GM18858 (cell line): Measurements from ENCODE around the gene LPCAT2.

ENCODE experiments used
- ATAC-seq: cut with Tn5 transposase; IDR thresholded peaks from one replicate; pipeline ENCODE4 v1.9.1; 2021; ENCODE audit not compliant: unreplicated experiment

Gene LPCAT2

DNA sequence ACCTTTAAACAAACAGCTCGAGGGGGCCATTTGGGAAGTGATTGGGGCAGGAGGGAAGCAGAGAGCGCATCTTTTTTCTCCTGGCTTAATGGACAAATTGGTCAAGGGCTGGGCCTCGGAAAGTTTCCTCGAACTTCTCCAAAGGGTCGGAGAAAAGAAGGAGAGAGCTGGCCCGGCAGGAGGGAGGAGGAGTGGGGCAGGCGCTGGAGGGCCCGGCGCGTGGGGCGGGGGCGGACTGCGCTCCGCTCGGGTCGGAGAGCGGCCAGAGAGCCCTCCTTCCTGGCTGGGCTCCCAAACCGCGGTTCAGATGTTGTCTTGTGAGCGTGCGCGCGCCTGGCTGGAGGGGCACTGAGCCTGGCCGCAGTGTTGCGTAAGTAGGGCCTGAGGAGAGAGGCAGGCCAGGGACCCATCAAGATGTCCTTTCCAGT lies 28.6 kb upstream of the LPCAT2 start:
- ATAC-seq, result no peak

DNA sequence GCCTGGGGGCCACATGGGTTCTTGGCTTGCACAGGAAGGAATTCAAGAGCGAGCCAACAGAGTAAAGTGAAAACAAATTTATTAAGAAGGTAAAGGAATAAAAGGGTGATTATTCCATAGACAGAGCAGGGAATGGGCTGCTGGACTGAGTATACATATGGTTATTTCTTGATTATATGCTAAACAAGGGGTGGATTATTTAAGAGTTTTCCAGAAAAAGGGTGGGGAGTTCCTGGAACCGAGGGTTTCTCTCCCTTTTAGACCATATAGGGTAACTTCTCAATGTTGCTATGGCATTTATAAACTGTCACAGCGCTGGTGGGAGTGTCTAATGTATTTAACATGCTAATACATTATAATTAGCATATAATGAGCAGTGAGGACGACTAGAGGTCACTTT lies 27.8 kb upstream of the LPCAT2 start:
- no peak for ATAC-seq

DNA sequence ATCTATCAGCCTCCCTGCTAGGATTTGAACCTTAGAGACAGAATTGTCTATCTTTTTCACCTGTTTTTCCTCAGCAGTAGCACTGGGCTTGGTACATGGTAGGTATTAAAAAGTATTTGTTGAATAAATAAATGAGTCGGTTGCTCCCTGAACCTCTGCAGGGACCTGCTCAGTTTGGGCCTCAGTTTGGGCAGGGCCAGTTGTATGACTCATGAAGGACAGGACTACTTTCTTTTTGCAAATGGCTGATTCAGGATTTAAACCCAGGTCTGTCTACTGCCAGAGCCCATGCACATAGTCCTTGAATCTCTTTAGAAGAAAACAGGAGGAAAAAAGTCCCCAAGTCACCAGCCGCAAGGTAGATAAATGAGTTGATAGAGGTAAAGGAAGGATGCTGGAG lies 26.8 kb upstream of the LPCAT2 start:
- ATAC-seq, result no peak

DNA sequence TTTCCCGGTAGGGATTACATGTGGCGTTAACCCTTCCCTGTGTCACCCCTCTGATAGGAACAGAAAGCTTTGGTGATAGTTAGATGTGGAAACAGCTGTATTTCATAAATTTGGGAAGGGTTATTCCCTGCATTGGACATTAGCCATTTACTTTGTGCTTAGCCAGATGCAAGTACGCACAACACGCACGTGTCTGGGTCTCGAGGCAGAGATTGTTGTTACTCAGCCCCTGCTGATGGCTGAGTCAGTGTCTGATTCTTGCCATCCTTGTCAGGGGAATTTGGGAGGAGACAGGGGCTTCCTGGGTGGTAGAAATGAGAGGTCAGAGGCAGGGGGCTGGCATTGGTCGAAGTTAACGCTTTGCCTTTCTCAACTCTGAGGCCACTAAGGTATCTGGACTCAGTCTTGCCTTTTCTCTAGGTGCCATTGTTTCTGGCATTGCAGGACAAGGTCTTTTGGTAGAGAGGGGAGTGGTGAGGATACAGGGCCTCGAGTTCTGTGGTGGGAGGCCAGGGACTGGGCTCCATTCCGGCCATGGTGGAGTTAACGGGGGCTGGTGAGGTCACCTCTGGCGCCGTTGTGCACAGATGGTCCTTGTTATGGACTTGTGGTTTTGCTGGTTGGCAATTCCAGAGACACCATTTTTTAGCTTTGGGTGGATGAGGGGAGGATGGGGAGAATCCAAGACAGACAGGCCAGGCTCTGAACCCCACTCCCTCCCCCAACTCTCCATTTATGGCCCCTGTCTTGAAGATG lies 21.6 kb upstream of the LPCAT2 start:
- no peak for ATAC-seq

DNA sequence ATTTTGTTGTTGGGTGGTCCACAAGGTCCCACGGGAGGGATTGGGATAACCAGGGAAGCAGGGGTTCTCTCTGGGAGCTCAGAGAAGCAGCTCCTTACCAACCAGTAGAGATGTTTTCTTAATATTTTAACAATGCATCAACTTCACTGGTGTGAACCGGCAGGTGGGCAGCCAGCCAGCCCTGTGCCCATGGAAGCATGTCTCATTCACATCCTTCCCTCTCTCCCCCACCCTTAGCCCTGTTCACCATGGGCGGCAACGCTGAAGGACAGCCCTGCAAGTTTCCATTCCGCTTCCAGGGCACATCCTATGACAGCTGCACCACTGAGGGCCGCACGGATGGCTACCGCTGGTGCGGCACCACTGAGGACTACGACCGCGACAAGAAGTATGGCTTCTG lies 20.6 kb upstream of the LPCAT2 start:
- ATAC-seq, result no peak

DNA sequence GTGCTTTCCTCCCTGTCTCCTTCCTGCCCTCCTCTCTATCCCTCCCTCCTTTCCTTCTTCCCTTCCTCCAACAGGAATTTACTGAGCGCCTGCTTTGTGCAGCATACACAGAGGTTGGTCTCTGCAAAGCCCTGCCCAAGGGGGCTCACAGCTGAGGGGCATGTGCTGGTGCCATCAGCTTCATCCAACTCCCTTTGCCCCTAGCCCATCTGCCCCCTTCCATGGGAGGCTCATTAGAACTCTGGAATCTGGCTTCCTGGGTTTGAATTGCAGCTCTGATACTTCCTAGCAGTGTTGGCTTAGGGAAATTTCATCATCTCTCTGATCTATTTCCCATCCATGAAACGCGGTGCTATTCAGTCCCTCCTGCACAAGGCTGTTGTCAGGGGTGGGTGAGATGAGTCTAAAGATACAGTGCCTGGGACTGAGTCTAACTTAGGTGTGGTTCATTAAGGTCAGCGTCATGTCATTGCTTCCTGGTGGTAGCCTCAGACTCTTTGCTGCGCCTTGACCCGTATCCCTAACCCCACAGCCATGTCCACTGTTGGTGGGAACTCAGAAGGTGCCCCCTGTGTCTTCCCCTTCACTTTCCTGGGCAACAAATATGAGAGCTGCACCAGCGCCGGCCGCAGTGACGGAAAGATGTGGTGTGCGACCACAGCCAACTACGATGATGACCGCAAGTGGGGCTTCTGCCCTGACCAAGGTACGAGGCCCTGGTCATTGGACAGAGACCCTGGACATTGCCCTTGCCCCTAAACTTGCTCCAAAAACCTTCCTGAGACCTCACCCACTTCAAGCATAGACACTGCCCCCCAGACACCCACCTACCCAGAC lies 19.5 kb upstream of the LPCAT2 start:
- ATAC-seq, result no peak

DNA sequence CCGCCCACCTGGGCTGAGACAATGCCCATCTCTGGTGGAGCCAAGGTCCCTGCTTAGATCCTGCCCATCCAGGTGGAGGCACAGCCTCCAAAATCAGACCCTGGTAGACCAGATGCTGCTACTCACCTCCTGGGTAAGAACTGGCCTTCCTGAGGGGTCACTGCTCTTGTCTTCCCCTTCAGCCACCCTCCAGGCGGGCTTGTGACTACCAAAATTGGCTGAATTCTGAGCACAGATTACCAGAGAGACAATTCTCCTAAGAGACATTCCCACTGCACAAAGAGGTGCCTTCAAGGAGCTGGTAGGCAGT lies 19.0 kb upstream of the LPCAT2 start:
- no peak for ATAC-seq

DNA sequence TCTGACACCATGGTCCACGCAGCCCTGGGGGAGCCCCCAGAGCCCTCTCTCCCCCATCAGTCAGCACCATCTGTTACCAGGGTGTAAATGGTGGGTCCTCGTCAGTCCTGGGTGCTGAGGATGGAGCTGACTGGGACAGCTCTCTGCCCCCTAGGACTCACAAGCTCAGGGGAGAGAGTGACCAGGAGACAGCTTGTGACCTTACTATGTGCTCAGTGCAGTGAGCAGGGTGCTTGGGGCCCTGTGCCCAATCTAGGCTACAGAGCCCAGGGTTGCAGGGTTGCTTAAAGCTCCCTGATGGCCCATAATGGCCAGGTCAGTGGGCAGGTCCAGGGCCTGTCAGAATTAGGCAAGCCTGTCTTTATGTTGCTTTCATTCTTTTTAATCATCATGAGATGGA lies 18.6 kb upstream of the LPCAT2 start:
- no peak for ATAC-seq

DNA sequence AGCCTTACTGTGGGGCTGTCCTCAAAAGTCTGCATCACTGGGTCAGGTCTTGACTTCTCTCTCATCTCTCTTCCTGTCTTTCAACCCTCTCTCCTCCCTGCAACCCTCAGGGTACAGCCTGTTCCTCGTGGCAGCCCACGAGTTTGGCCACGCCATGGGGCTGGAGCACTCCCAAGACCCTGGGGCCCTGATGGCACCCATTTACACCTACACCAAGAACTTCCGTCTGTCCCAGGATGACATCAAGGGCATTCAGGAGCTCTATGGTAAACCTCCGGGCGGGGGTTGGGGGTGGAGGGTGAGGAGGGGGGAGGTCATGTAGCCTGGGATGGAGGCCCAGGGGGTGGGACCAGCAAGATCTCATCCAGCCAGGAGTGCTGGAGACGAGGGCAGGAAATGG lies 17.2 kb upstream of the LPCAT2 start:
- no peak for ATAC-seq

DNA sequence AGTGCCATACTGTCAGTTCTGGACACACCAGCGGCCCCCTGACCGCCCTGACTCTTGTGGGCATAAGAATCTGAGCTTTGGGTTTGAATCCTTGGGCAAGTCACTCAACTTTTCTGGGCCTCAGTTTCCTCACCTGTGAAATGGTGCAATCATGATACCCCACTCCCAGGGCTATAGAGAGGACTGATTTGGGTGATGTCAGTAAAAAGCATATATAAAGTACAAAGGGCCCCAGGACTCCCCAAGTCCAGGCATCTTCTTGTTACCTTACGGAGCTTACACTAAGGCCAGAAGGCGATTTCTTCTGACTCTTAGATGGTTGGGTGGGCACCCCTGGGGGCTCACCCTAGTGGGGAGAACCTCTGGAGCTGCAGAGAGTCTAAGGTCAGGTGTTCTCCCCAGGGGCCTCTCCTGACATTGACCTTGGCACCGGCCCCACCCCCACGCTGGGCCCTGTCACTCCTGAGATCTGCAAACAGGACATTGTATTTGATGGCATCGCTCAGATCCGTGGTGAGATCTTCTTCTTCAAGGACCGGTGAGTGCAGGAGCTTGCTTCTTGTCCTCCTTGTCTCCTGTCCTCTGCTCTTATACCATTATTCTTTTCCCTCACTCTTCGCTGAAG lies 16.0 kb upstream of the LPCAT2 start:
- no peak for ATAC-seq

DNA sequence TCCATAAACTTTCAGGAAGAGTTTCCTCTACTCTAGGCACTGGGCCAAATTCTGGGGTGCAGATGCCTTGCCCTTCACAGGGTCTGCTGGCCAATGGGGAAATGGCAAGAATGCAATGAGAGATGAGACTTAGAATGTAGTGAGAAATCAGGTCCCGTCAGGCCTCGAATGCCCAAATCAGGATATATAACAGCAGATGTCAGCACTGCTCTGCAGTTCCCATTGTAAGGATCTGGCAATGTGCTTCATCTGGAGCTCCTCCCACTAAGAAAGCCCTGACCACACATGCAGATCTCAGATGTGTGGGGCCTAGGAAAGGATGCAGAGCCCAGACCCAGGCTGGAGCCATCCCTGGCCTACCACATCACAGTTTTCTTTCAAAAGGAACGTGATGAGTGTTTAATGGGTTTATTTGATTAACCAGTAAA lies 13.9 kb upstream of the LPCAT2 start:
- no peak for ATAC-seq

DNA sequence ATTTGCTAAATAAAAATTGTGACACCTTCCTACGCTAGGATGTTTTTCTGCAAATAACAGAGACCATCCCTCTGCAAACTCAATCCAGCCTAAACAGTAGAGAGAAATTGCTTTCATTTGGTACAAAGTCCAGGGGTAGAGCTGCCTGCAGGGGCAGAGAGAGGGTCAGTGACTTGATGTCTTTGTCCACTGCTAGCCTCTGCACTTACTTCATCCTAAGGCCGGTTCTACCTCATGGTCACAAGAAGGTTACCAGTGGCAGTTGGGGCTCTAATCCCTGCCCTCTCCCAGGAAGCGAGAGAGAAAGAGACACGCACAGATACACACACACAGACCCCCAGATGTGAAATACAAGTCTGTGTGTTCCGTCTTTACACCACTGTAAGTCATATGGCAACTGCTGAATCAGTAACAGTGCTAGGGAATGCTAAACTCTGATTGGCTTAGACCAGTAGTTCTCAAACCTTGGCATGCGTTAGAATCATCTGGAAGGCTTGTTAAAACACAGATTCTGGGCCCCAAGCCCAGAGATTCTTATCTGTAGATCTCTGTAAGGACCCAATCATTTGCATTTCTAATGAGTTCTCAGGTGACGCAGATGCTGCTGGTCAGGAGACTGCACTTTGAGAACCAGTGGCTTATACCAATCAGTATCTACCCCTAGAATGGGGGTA lies 13.1 kb upstream of the LPCAT2 start:
- no peak for ATAC-seq

DNA sequence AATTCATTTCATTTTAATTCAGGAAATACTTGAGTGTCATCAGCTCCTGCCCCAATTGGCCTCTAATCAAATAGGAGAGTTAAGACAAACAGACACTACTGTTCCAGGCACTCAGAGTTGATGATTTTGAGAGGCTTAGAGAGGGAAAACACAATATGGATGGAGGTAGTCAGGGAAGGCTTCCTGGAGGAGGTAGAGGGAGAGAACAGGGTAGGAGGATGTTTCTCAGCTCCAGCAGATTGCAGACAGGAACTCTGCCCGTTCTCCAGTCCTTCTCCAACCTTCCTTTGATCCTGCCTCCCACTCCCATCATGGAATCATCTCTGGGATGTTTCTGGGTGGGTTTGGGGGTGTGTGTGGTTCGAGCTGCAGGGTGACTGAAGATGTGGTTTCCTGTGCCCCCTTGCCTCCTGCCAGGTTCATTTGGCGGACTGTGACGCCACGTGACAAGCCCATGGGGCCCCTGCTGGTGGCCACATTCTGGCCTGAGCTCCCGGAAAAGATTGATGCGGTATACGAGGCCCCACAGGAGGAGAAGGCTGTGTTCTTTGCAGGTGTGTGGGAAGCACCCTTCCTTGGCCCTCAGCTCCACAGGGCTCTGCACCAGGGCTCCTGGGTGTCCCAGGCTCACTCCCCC lies 12.2 kb upstream of the LPCAT2 start:
- no peak for ATAC-seq

DNA sequence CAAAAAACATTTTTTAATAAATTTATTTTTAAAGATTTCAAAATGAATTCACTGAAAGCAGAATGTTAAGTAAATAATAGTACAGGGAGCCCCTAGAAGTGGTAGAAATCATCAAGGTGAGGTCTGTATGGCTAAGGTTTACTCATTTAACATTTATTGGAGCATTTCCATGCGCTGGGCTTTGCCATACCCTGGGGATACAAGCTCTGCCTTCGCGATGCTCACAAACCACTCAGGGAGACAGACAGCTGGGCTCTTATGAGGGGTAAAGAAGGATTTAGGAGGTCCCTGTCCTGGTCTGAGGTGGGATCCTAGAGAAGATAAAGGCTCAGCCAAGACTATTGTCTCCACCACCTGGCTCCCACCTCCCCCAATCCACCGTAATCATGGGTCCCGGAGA lies 11.3 kb upstream of the LPCAT2 start:
- no peak for ATAC-seq

DNA sequence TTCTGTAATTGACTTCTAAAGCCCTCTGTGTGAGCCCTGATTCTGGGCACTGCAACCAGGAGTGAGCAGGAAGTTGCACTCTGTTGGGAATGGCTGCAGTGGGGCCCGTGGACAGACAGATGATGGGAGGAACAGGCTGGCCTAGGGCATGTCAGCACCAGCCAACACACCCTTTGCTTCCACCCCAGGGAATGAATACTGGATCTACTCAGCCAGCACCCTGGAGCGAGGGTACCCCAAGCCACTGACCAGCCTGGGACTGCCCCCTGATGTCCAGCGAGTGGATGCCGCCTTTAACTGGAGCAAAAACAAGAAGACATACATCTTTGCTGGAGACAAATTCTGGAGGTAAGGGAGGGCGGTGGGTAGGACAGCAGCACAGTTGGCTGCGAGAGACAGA lies 10.8 kb upstream of the LPCAT2 start:
- ATAC-seq, result no peak

DNA sequence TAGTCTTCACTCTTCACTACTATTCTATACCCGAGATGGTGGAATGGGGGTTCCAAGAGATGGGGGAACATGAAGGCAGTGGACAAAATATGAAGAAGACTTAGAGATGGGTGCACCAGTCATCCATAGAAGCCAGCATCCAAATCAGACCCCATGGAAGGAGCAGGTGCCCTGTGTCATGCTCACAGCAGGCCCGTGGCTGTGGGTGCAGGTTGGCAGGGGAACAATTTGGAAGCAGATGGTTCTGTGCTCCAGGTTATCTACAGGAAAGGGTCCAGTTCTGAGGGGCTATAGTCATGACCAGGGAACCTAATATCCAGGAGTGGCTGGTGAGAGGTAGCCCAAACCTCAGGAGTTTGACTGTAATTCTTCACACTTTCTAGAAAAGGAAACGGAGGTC lies 9.6 kb upstream of the LPCAT2 start:
- ATAC-seq, result no peak

DNA sequence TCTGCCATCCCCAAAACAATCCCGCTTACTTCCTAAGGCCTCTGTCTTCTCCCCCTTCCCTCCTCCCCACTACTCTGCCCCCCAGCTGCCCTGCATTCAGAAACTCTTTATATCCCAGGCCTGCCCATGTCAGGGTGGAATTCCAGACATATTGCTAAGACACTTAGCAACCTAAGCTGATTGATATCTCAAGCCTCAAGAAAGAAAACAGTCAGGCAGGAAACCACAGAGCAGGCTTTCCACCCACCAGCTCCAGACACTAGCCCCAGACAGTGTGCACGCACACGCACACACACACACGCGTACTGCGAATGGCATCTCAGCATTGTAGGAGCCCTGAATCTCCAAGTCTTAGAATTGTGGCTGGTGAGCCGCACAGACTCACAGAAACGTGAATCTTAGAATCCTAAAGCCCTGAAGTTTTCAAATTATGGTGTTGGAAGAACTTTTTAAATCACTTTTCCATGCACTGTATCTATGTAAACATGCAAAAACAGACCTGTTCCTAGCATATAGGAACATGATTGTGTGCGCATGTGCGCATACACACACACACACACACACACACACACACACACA lies 8.8 kb upstream of the LPCAT2 start:
- no peak for ATAC-seq

DNA sequence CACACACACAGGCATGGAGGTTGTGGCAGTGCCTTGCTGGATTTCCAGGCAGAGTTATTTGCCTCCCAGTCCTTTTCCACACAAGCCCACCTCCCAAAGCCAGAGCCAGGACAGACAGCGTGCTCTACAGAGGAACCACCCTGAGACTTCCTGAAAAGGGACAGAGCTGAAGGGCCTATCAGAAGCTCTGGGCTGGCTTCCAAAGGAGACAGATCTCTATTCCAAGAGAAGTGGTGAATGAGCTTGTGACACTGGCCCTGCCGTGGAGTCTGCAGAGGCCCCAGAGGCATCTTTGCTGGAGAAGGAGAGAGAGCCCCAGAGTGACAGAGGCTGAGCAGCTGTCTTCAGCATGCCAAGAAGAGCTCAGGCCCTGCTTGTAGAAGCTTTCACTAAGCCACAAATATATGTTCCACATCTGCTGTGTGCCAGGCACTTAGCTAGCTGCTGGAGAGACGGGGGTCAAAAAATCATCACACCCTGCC lies 8.3 kb upstream of the LPCAT2 start:
- no peak for ATAC-seq

DNA sequence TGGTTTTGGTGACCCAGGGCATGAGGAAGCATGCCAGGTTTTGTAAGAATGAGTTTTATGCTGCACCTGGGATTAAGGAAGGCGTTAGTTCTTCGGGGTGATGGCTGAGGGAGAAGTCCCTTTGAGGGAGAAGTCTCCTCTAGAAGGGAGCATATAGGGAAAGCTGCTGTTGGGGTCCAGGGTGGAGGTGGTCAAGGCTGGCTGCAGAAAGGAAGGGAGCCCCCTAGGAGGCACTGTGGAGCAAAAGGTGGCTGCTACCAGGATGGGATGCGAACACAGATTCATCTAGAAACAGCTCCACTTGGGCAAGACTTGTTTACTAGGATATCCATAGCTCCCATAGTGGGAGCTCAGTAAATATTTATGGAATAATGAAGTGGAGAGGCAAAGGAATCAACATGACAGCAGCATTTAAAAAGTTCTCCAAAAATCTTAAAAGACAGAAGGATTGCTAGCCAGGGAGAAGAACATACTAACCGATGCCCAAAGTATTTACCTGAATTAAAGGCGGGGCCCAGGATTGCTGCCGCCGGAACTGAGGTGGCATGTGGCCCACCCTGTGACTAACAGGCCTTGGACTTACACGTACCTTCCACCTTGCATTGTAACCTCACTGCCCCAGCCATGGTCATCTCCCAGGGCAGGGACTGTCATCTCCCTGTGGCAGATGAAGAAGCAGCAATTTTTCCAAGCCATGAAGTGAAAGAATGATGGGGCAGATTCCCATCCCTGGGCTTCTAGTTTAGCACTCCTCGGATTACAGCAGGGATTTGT lies 7.1 kb upstream of the LPCAT2 start:
- ATAC-seq, result no peak

DNA sequence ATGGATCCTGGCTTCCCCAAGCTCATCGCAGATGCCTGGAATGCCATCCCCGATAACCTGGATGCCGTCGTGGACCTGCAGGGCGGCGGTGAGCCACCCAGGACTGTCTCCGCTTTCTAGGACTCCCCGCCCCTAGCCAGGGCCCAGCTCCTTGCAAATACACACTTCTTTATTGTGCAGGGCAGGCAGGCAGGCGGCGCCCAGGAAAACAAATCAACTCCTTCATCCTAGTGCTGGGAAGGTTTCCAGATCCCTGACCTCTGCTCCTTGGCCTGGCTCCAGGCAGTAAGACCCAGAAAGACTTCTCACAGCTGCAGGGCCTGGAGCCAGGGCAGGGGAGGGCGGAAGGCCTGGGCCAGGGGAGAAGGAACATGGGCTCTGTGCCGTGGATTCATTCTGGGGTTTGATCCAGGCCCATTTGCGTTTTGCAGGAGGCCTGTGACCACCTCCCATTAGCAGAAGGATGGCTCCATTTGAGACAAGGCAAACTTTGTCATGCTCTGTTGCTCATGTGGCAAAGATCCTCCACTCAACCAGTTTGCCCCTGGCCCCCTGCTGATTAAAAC lies 6.0 kb upstream of the LPCAT2 start:
- no peak for ATAC-seq
